Hippocampal formation (tissue), 2 donors: ENCODE measurements around the gene BBS12.

Experiments
- DNase-seq, 2 donors: peaks; one replicate each; lab custom pipeline; 2025; lab: John Stamatoyannopoulos, UW

Gene BBS12

DNA sequence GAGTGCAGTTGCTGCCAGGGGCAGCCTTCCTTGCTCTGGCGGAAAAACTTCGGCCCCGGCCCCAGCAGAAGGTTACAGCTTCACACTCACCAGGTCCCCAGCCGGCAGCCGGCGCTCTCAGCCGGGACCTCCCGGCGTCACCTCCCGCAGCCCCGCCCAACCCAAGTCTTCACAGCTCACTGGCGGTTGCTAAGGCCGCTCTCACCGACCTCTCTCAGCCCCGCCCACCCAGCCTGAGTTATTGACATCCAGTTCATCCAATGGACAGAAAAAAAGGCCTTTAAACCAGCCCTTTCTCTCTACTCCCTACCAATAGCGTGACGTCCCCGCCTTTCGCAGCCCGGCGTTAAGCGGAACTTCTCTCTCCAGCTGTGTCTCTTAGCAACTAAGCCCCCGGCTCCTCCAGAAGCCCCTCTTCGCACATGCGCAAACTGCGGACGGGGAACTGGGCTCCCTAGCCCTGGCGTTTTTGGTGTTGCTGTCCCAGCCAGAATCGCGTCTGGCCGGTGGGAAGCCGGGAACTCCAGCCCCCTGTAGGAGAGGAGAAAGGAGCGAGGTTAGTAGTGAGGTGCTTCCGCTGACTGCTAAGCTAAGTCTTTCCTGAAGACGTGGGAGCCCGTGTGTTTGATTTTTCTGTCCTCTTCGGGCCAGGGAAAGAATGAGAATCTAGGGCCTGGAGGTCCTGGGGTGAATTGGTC is at the start of gene BBS12:
Gene BBS12, plus strand, starts transcription at position 376 of the 698 bp plus-strand sequence. CDS start 9,189 bp downstream, outside the sequence.
- peak; percentile 98 to 99 for DNase-seq

GRCh38 chr4:122686691-122687090 is 45.8 kb upstream of the BBS12 start:
- no peak for DNase-seq

- DNase-seq: no peak
Measured at GRCh38 chr4:122687531-122688061, 44.9 kb upstream of the BBS12 start.

GRCh38 chr4:122688529-122689140 is 43.9 kb upstream of the BBS12 start:
- no peak for DNase-seq

DNA sequence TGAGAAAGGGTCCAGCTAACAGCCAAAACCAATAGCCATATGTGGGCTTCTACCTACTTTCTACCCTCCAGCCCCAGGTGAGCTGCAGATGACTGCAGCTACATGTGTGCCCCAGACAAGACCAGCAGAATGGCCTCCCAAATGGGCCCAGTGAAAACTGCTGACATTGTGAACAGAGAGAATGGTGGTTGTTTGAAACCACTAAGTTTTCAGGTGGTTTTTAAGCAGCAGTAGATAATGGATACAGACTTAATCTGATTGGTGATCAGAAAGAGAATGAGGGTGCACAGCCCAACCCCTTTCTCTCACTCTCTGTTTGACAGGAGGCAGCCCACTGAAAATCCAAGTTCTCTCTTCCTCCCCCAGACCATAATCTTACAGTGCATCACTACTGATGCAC is 42.5 kb upstream of the BBS12 start:
- DNase-seq: no peak

DNA sequence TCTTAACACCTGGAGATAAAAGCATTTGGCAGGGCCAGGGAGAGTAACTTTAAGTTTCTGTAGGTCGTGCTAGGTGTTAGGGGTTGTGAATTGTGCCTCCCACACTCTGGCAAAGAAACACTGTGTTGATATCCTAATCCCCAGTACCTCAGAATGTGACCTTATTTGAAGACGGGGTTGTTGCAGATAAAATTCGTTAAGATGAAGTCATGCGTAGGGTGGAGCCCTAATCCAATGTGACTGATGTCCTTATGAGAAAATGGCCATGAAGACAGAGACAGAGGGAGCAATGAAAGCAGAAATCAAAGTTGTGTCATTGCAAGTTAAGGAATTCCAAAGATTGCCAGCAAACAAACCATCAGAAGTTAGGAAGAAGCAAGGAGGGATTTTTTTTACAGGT is 40.5 kb upstream of the BBS12 start:
- no peak for DNase-seq

GRCh38 chr4:122692641-122693520 is 39.6 kb upstream of the BBS12 start:
- no peak for DNase-seq

DNA sequence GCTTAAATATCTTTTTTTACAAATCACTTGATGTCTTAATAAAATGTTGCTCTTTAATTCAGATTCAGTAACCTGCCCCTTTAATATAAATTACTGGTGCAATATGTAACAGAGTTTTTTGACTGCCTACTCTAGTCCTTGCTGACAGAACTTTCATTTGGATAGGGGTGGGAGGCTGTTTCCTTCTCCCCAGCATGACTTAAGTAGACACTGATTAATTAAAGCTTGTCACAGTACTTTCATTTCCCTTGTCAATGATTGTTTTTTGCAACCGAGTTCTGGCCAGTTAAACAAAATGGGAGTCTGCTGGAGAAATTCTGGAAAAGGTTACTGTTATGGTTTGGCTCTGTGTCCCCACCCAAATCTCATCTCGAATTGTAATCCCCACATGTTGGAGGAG is 37.3 kb upstream of the BBS12 start:
- DNase-seq: no peak

DNA sequence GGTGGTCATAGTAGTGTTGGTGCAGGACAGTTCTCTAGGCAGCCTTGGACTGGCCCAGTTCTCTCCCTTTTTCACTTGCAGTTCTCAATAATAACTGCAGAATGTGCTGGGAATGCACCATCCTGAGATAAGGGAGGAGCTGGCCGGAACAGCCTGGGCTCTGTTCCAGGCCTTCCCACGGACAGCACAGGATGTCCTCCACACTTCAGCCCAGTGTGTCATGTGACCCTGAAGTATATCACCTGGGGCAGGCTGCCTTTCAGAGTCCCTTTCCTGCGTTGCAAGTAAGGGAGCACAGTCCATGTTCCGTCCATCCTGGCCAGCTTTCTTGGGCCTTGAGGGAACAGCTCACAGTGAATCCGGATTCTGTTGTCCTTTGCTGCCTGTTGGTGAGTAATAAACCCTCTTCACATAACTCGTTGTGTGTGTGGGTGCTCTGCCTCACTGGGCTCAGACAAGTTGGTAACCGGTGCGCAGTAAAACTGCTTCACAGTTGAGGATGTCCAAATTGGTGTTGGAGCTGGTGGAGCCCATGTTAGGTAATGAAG is 32.3 kb upstream of the BBS12 start:
- no peak for DNase-seq

DNA sequence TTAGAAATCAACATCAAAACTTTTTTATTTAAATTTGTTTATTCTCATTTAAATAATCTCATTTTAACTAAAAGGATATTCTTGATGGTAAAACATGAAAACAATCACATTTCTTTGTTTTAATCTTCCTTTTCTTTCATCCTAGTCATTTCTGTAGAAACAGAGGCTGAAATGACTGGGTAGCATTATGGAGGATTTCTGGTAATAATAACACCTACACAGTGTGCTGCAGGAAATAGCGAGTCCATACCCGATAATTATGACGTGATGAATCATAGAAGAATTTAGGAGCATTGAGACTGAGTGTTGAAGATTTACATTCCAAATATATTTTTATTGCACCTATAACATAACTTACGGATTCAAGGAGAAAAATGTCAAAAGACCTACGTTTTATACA is 31.4 kb upstream of the BBS12 start:
- no peak for DNase-seq

- no peak for DNase-seq
Measured at GRCh38 chr4:122701965-122702364, 30.5 kb upstream of the BBS12 start.

GRCh38 chr4:122702939-122703338 is 29.6 kb upstream of the BBS12 start:
- DNase-seq: no peak

- DNase-seq: no peak
Measured at GRCh38 chr4:122703868-122704267, 28.6 kb upstream of the BBS12 start.

DNA sequence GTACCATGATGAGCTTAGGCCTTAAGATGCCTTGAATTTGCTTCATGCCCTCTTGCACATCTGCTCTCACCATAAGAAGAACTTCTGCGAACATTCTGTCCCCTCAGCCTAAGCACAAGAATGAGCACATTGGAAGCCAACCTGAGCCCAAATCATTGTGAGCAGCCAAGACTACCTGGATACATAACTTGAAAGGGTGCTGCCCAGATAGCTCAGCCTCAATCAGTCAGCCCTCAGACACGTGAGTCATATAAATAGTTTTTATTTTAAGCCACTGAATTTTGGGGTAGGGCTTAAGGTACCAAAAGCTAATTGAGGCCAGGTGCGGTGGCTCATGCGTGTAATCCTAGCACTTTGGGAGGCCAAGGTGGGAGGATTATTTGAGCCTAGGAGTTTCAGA is 27.5 kb upstream of the BBS12 start:
- no peak for DNase-seq

DNA sequence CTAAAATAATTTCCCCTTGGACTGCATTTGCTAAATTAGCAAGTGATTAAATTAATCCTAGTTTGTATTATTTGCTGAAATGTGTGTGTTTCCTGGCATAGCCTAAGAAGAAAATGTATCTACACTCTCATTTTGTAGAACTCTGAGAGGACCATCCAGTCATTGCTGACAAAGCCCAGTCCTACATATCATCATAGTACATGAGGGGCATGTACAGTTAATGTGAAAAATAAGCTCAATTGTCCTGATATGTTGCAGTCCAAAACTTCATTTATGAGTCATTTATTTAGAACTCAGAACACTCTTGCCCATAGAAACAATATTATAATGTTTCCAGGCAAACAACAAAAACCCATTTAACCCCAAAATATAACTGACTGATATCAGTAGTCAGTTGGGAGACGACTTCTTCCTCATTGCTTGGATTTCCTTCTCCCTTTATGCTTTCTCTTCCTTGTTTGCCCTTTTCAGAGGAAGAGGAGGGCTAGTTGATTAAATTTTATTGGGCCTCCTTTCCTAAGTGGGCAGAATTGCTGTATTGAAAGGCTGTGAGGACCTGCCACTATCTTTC is 26.9 kb upstream of the BBS12 start:
- DNase-seq: no peak

GRCh38 chr4:122706511-122706910 is 26.0 kb upstream of the BBS12 start:
- no peak for DNase-seq

- no peak for DNase-seq
Measured at GRCh38 chr4:122707497-122707896, 25.0 kb upstream of the BBS12 start.

- DNase-seq: no peak
Measured at GRCh38 chr4:122709236-122709635, 23.3 kb upstream of the BBS12 start.

- no peak for DNase-seq
Measured at GRCh38 chr4:122710434-122711308, 21.8 kb upstream of the BBS12 start.

GRCh38 chr4:122711919-122712318 is 20.6 kb upstream of the BBS12 start:
- DNase-seq: no peak

DNA sequence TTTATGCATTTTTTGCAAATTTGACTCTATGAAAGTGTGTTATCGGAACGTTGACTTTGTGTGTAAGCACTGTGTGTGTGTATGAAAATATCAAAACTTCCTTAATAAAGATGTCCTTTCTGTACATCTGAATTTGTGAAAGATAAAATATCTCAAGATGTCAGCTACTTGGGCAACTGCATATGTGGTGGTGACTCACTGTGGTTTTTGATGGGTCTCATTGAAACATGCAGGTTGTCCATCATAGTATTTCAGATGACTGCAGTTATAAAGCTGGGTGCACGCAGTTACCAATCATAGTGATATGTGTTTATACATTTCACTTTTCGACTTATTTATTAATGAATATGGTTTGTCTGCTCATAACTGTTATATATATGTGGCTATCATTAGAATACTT is 19.7 kb upstream of the BBS12 start:
- DNase-seq: no peak
